ENCODE measurements around the gene EML1. TPM values are rescaled to one million over a fixed set of nuclear protein-coding genes. Genes with fewer than 3 reads are reported as not detected.
A peak's percentile ranks its signal among the peaks of the same experiment; 100 is the strongest.

EML1 gene
- total and polyA plus RNA-seq, 2 of the 13 experiments (the other 11 are each of a cell fraction or from before 2014, with no cell fraction given) = 0.59 to 1.7 TPM

DNA sequence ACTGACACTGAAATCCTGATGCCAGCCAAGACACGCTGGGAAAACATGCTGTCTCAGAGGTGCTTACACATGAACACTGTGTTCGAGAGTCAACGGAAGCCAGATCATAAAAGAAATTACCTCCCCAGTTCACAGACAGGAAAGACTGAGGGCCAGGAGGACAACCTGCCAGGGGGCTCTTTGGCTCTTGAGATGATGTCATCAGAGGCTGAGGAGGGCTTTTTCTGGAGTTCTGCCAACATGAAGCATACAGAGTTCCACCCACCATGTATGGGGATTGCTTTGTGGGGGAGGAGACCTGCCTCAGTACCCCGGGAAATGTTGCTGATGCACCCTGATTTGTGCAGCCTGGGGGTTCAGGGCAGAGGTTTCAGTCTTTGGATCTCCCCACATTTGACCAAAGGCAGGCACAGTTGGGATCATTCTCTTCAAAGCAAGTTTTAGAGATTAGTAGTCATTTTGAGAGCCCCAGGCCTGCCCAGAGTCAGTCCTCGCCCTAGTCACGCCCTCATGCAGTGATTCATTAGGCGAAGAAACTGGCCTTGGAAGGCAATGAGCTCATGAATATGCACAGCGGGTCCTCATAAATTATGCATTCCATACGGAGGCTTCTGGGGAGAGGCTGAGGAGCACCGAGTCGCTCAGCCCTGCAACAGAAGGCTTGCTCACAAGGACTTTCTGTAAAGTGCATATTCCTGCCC, 34.9 kb upstream of the EML1 start:
- H3K4me2 ChIP-seq (ENCODE audit: low read depth, low read length) = no peak overlapping the region
- no peak overlapping the region for H3K4me3 ChIP-seq (replicated peaks in 1 of 3; ENCODE audit: insufficient read depth in 1 of 3, low read depth in 2 of 3, low read length in 3 of 3)
- intact Hi-C loops (cut with micrococcal nuclease; ENCODE audit: unreplicated experiment) (no loop called here), in situ Hi-C loops (cut with HindIII; ENCODE audit: extremely low pct_ligation_motif_present, low pct_unique_long_range_greater_than_20kb) (no loop called here)
- BruUV-seq (replicated peaks) = no TSS peak
- no peaks in the 10 kb centered on the region for H4K20me1 ChIP-seq (ENCODE audit: insufficient read depth, low read length)
- DNase-seq (ENCODE audit: low spot score) = no peak
- ATAC-seq = no peak
- H3K9ac ChIP-seq (ENCODE audit: insufficient read depth, low read depth, low read length) = no peak overlapping the region
- ChIA-PET POLR2A (no interaction called here), CTCF (ENCODE audit: low intra/inter-chr PET ratio, low total read pairs) (no interaction called here)
- no peaks in the 10 kb centered on the region for H3K36me3 ChIP-seq (replicated peaks in 1 of 2; ENCODE audit: control insufficient read depth in 1 of 2, insufficient read depth in 2 of 2, low read length in 2 of 2)
- H3K27ac ChIP-seq (ENCODE audit: extremely low read length, insufficient read depth, low read length) = no peak overlapping the region
- H2AFZ ChIP-seq (ENCODE audit: low read length) = no peak overlapping the region
- peaks cover 9% of the 10 kb centered on the region; the same call in 1 of the 2 replicates for H3K4me1 ChIP-seq (ENCODE audit: insufficient read depth, low read length)
- no peak for TF ChIP-seq ZNF256 (CRISPR knock-in tag; conservative IDR thresholded peaks at IDR 0.05)
- TF ChIP-seq ARNTL (CRISPR knock-in tag; IDR thresholded peaks at IDR 0.05) = no peak
- TF ChIP-seq ATF7 (IDR thresholded peaks at IDR 0.05) = peak; percentile 56; the same call in 1 of the 2 replicates
- no peak for TF ChIP-seq ATF7 (CRISPR knock-in tag; IDR thresholded peaks at IDR 0.05)
- WGBS (ENCODE audit: low lambda C conversion rate) = 8% methylated on average over 9 of the region's 11 CpGs
- H3K9me3 ChIP-seq (ENCODE audit: low read length) = no peaks in the 10 kb centered on the region
- no peak for FAIRE-seq
- H3K79me2 ChIP-seq (ENCODE audit: insufficient read depth, low read length) = no peaks in the 10 kb centered on the region
- H3K27me3 ChIP-seq (ENCODE audit: control insufficient read depth in 1 of 2, insufficient read depth in 2 of 2, low read length in 2 of 2) = peaks cover 3 to 59% of the 10 kb centered on the region in 2 experiments; a peak in 3 of 5 replicates

DNA sequence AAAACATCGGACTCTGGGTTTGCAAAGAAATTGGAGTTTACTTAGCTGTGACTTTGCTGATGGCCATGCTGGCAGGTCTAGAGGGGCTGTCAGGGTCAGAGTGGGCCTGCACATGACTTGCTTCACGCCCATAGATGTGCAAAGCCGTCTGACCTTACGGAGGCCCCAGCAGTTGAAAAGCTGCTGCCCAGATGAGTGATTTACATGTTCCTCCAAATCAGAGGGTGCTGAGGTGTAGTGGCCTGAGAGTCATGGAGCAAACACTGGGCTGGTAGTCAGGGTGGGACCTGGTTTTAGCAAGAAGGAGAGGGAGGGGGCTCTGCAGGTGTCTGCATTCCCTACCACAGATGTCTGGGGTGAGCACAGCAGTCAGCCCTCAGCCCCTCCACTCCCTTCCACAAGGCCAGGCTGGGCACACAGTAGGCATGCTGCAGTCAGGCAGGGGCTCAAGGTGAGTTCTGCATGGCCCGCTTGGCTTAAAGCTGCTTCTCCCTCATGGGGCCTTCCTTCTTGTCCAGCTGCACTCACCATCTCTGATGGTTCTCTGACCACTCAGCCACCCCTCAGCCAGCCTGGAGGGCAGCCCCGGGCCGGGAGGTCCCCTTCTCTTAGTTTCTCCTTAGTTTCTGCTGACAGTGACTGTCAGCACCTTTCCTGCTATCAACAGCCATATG, 34.2 kb upstream of the EML1 start:
- CTCF ChIA-PET (ENCODE audit: low intra/inter-chr PET ratio, low total read pairs) = no interaction called here
- no peak for ATAC-seq
- H4K20me1 ChIP-seq (ENCODE audit: insufficient read depth, low read length) = no peaks in the 10 kb centered on the region
- POLR2A ChIA-PET = no interaction called here
- in situ Hi-C loops (cut with HindIII; ENCODE audit: extremely low pct_ligation_motif_present, low pct_unique_long_range_greater_than_20kb) = no loop called here
- H3K4me1 ChIP-seq (ENCODE audit: insufficient read depth, low read length) = peaks cover 9% of the 10 kb centered on the region; the same call in 1 of the 2 replicates
- no peak for FAIRE-seq
- intact Hi-C loops (cut with micrococcal nuclease; ENCODE audit: unreplicated experiment) = no loop called here
- DNase-seq (ENCODE audit: low spot score) = no peak
- H3K79me2 ChIP-seq (ENCODE audit: insufficient read depth, low read length) = no peaks in the 10 kb centered on the region
- H3K27me3 ChIP-seq (ENCODE audit: control insufficient read depth in 1 of 2, insufficient read depth in 2 of 2, low read length in 2 of 2) = peaks cover 3 to 53% of the 10 kb centered on the region in 2 experiments; a peak in 3 of 5 replicates
- H3K4me3 ChIP-seq (replicated peaks in 1 of 3; ENCODE audit: insufficient read depth in 1 of 3, low read depth in 2 of 3, low read length in 3 of 3) = no peak overlapping the region
- no peak overlapping the region for H3K4me2 ChIP-seq (ENCODE audit: low read depth, low read length)
- no peaks in the 10 kb centered on the region for H3K9me3 ChIP-seq (ENCODE audit: low read length)
- 0% methylated on average over 2 of the region's 7 CpGs for WGBS (ENCODE audit: low lambda C conversion rate)
- H3K27ac ChIP-seq (ENCODE audit: extremely low read length, insufficient read depth, low read length) = no peak overlapping the region
- H2AFZ ChIP-seq (ENCODE audit: low read length) = no peak overlapping the region
- TF ChIP-seq ZNF350 (CRISPR knock-in tag; IDR thresholded peaks at IDR 0.05; ENCODE audit: borderline replicate concordance, low read depth) (no peak), CHD2 (IDR thresholded peaks at IDR 0.05; ENCODE audit: low read depth, low read length) (no peak), ZNF841 (CRISPR knock-in tag; IDR thresholded peaks at IDR 0.05; ENCODE audit: borderline replicate concordance) (no peak), HOXA3 (CRISPR knock-in tag; IDR thresholded peaks at IDR 0.05) (no peak), ETV6 (CRISPR knock-in tag; conservative IDR thresholded peaks at IDR 0.05) (no peak), GZF1 (CRISPR knock-in tag; IDR thresholded peaks at IDR 0.05) (no peak), GFI1 (CRISPR knock-in tag; IDR thresholded peaks at IDR 0.05; ENCODE audit: borderline replicate concordance) (no peak)
- TF ChIP-seq, protein P1, sequence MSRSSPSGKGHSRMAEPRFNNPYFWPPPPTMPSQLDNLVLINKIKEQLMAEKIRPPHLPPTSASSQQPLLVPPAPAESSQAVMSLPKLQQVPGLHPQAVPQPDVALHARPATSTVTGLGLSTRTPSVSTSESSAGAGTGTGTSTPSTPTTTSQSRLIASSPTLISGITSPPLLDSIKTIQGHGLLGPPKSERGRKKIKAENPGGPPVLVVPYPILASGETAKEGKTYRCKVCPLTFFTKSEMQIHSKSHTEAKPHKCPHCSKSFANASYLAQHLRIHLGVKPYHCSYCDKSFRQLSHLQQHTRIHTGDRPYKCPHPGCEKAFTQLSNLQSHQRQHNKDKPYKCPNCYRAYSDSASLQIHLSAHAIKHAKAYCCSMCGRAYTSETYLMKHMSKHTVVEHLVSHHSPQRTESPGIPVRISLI (CRISPR knock-in tag; IDR thresholded peaks at IDR 0.05; ENCODE audit: borderline replicate concordance) = no peak
- no peaks in the 10 kb centered on the region for H3K36me3 ChIP-seq (replicated peaks in 1 of 2; ENCODE audit: control insufficient read depth in 1 of 2, insufficient read depth in 2 of 2, low read length in 2 of 2)
- H3K9ac ChIP-seq (ENCODE audit: insufficient read depth, low read depth, low read length) = no peak overlapping the region
- no TSS peak for BruUV-seq (replicated peaks)
